Measurements from ENCODE around the gene PCDHB11. TPM values are rescaled to one million over a fixed set of nuclear protein-coding genes. Genes with fewer than 3 reads are reported as not detected.
"Not testable (repeated sequence)": the region's sequence is repeated elsewhere in the genome, so short reads cannot be mapped to it uniquely, and the experiment has no call there.

Gene PCDHB11
- total and polyA plus RNA-seq, 2 donors (not counting 3 experiments of a cell fraction or from before 2014, with no cell fraction given): 0.11 to 0.18 TPM

GRCh38 chr5:141150993-141151325, 48.5 kb upstream of the PCDHB11 start:
- no peaks in the 10 kb centered on the region for H3K4me1 ChIP-seq (ENCODE audit: control insufficient read depth, extremely low read depth, insufficient read depth, low read length)
- H4K20me1 ChIP-seq (replicated peaks; ENCODE audit: control insufficient read depth, extremely low read depth, insufficient read depth, low read length): no peaks in the 10 kb centered on the region
- DNase-seq (ENCODE audit: low read depth, low spot score) (no peak), FAIRE-seq (no peak)
- H3K9ac ChIP-seq (replicated peaks; ENCODE audit: extremely low read depth, insufficient read depth, low read length): no peak overlapping the region
- no peak overlapping the region for H3K27ac ChIP-seq (ENCODE audit: insufficient read depth, low read depth, low read length)
- no peak overlapping the region for H3K4me2 ChIP-seq (ENCODE audit: insufficient read depth, low read length)
- no TSS peak for BruUV-seq (replicated peaks)
- no peaks in the 10 kb centered on the region for H3K79me2 ChIP-seq (ENCODE audit: control insufficient read depth, insufficient read depth, low read length)
- no peak overlapping the region for H3K4me3 ChIP-seq (replicated peaks in 1 of 3; ENCODE audit: insufficient read depth in 1 of 3, low read depth in 1 of 3, low read length in 3 of 3)
- POLR2A ChIA-PET: no interaction called here
- no peaks in the 10 kb centered on the region for H3K27me3 ChIP-seq (ENCODE audit: control insufficient read depth in 2 of 2, insufficient read depth in 2 of 2, low read length in 2 of 2)
- CTCF ChIA-PET: no interaction called here
- intact Hi-C loops (cut with micrococcal nuclease): no loop called here
- dilution Hi-C loops (cut with MboI; ENCODE audit: extremely low pct_ligation_motif_present, low sequenced_read_pairs): no loop called here
- H3K9me1 ChIP-seq (replicated peaks; ENCODE audit: control insufficient read depth, extremely low read depth, insufficient read depth, low read length): no peaks in the 10 kb centered on the region
- TF ChIP-seq EZH2 (IDR thresholded peaks at IDR 0.05; ENCODE audit: borderline replicate concordance, low read depth, low read length, severe bottlenecking) (no peak), JUN (IDR thresholded peaks at IDR 0.05; ENCODE audit: borderline replicate concordance, insufficient read depth, insufficient read length, low read depth) (no peak), GATA2 (IDR thresholded peaks at IDR 0.05; ENCODE audit: insufficient read depth, insufficient read length, low read depth, low read length) (no peak), MYC (IDR thresholded peaks at IDR 0.05; ENCODE audit: low read depth, low read length) (no peak), FOS (IDR thresholded peaks at IDR 0.05; ENCODE audit: borderline replicate concordance, insufficient read depth, low read length) (no peak), CTCF (IDR thresholded peaks at IDR 0.05; ENCODE audit: extremely low read depth in 1 of 2, insufficient read depth in 1 of 2, low read depth in 1 of 2, low read length in 2 of 2) (no peak), POLR2A (IDR thresholded peaks at IDR 0.05; ENCODE audit: low read depth, low read length) (no peak), POLR2AphosphoS5 (IDR thresholded peaks at IDR 0.05; ENCODE audit: insufficient read depth, low read depth, low read length) (no peak), MAX (IDR thresholded peaks at IDR 0.05; ENCODE audit: insufficient read depth, insufficient read length) (no peak)
- H3K36me3 ChIP-seq (ENCODE audit: control insufficient read depth in 2 of 2, extremely low read depth in 1 of 2, insufficient read depth in 2 of 2, low read length in 2 of 2): no peaks in the 10 kb centered on the region
- H2AFZ ChIP-seq (ENCODE audit: low read depth, low read length): no peak overlapping the region
- no peaks in the 10 kb centered on the region for H3K9me3 ChIP-seq (replicated peaks; ENCODE audit: control insufficient read depth, insufficient read depth, low read length)

- H3K36me3 ChIP-seq (ENCODE audit: control insufficient read depth in 2 of 2, extremely low read depth in 1 of 2, insufficient read depth in 2 of 2, low read length in 2 of 2); BruUV-seq (replicated peaks); H2AFZ ChIP-seq (ENCODE audit: low read depth, low read length); H4K20me1 ChIP-seq (replicated peaks; ENCODE audit: control insufficient read depth, extremely low read depth, insufficient read depth, low read length); H3K4me3 ChIP-seq (replicated peaks in 1 of 3; ENCODE audit: insufficient read depth in 1 of 3, low read depth in 1 of 3, low read length in 3 of 3); CTCF ChIA-PET; H3K79me2 ChIP-seq (ENCODE audit: control insufficient read depth, insufficient read depth, low read length); H3K27me3 ChIP-seq (ENCODE audit: control insufficient read depth in 2 of 2, insufficient read depth in 2 of 2, low read length in 2 of 2); H3K4me1 ChIP-seq (ENCODE audit: control insufficient read depth, extremely low read depth, insufficient read depth, low read length); POLR2A ChIA-PET; DNase-seq (ENCODE audit: low read depth, low spot score); FAIRE-seq; H3K9me1 ChIP-seq (replicated peaks; ENCODE audit: control insufficient read depth, extremely low read depth, insufficient read depth, low read length); H3K27ac ChIP-seq (ENCODE audit: insufficient read depth, low read depth, low read length); H3K4me2 ChIP-seq (ENCODE audit: insufficient read depth, low read length); H3K9me3 ChIP-seq (replicated peaks; ENCODE audit: control insufficient read depth, insufficient read depth, low read length); dilution Hi-C loops (cut with MboI; ENCODE audit: extremely low pct_ligation_motif_present, low sequenced_read_pairs); intact Hi-C loops (cut with micrococcal nuclease); H3K9ac ChIP-seq (replicated peaks; ENCODE audit: extremely low read depth, insufficient read depth, low read length): not testable (repeated sequence)
Observed at GRCh38 chr5:141151632-141152031, 47.8 kb upstream of the PCDHB11 start.

- H2AFZ ChIP-seq (ENCODE audit: low read depth, low read length); FAIRE-seq; H3K4me2 ChIP-seq (ENCODE audit: insufficient read depth, low read length); H3K9me1 ChIP-seq (replicated peaks; ENCODE audit: control insufficient read depth, extremely low read depth, insufficient read depth, low read length); H4K20me1 ChIP-seq (replicated peaks; ENCODE audit: control insufficient read depth, extremely low read depth, insufficient read depth, low read length); BruUV-seq (replicated peaks); H3K36me3 ChIP-seq (ENCODE audit: control insufficient read depth in 2 of 2, extremely low read depth in 1 of 2, insufficient read depth in 2 of 2, low read length in 2 of 2); H3K4me3 ChIP-seq (replicated peaks in 1 of 3; ENCODE audit: insufficient read depth in 1 of 3, low read depth in 1 of 3, low read length in 3 of 3); H3K27ac ChIP-seq (ENCODE audit: insufficient read depth, low read depth, low read length); DNase-seq (ENCODE audit: low read depth, low spot score); CTCF ChIA-PET; H3K9me3 ChIP-seq (replicated peaks; ENCODE audit: control insufficient read depth, insufficient read depth, low read length); POLR2A ChIA-PET; H3K79me2 ChIP-seq (ENCODE audit: control insufficient read depth, insufficient read depth, low read length); dilution Hi-C loops (cut with MboI; ENCODE audit: extremely low pct_ligation_motif_present, low sequenced_read_pairs); H3K9ac ChIP-seq (replicated peaks; ENCODE audit: extremely low read depth, insufficient read depth, low read length); intact Hi-C loops (cut with micrococcal nuclease); H3K4me1 ChIP-seq (ENCODE audit: control insufficient read depth, extremely low read depth, insufficient read depth, low read length); H3K27me3 ChIP-seq (ENCODE audit: control insufficient read depth in 2 of 2, insufficient read depth in 2 of 2, low read length in 2 of 2): not testable (repeated sequence)
Observed at GRCh38 chr5:141152096-141152495, 47.3 kb upstream of the PCDHB11 start.

All from endothelial cell of umbilical vein (primary cell).